K562 (cell line): ENCODE data around the gene HSPA8. TPM values are rescaled to one million over a fixed set of nuclear protein-coding genes. Genes with fewer than 3 reads are reported as not detected.

Experiments
- ATAC-seq: fragments of 200-7000 bp; cut with Tn5 transposase; 3 replicates; pipeline ENCODE4 v1.9.1; 2020; ENCODE audit warnings: moderate library complexity
- BruUV-seq: library from RNA; stranded (reverse); fragments of 400-500 nt; replicated peaks from 2 replicates; lab custom pipeline; 2021; lab: Mats Ljungman, UMichigan
- CTCF ChIA-PET: fragments of 300-600 bp; formaldehyde crosslinking; extraction: SDS; loops from one replicate; lab custom pipeline; 2021; ENCODE audit warnings: low intra/inter-chr PET ratio; lab: Yijun Ruan, JAX
- POLR2A ChIA-PET: fragments of 300-600, 350-650 bp; sonication (Branson Sonifier 250); formaldehyde crosslinking; extraction: SDS; loops from one replicate; lab custom pipeline; 2021; ENCODE audit warnings: antibody characterized with exemption, inconsistent platforms; lab: Yijun Ruan, JAX
- DNase-seq, 4 experiments: peaks; one replicate each; pipeline versions ENCODE4 v3.0.0 to v3.0.0-alpha.2; 2011 to 2018; ENCODE audit warnings: low spot score in 3 of 4, mixed read lengths in 3 of 4; ENCODE audit errors: extremely low read depth in 1 of 4
- FAIRE-seq: peaks from 2 replicates; lab custom pipeline; 2011; peaks lifted over from hg19 to GRCh38; lab: Jason Lieb, UNC
- H2AFZ ChIP-seq: 2 replicates; pipeline ENCODE4 v1.6.0; 2011; ENCODE audit warnings: low read depth, low read length, control low read depth, inconsistent platforms
- H3K27ac ChIP-seq: fragments of 200-600 bp; 3 replicates; pipeline ENCODE4 v1.8.0; 2011; ENCODE audit warnings: low read depth, mild to moderate bottlenecking, control low read depth, inconsistent platforms, low read length, moderate library complexity, mixed read lengths; ENCODE audit errors: extremely low read depth
- H3K27me3 ChIP-seq, 2 experiments: fragments of 300-600 bp in 1 of 2; 2 replicates in 1 of 2; 3 replicates in 1 of 2; pipeline versions ENCODE4 v1.6.0 to v1.8.0; 2011; ENCODE audit warnings: inconsistent platforms in 2 of 2, low read length in 2 of 2, mild to moderate bottlenecking in 1 of 2, mixed read lengths in 1 of 2, moderate library complexity in 1 of 2; ENCODE audit not compliant: control insufficient read depth in 2 of 2, insufficient read depth in 2 of 2
- H3K36me3 ChIP-seq: fragments of 300-600 bp; 3 replicates; pipeline ENCODE4 v1.8.0; 2011; ENCODE audit warnings: mild to moderate bottlenecking, low read length, inconsistent platforms; ENCODE audit not compliant: control insufficient read depth, insufficient read depth
- H3K4me1 ChIP-seq, 2 experiments: fragments of 200-600 bp in 1 of 2; replicated peaks in 1 of 2; 2 replicates in 1 of 2; 3 replicates in 1 of 2; pipeline versions ENCODE4 v1.5.1 to v1.8.0; 2011; ENCODE audit warnings: inconsistent platforms in 2 of 2, low read length in 2 of 2, mild to moderate bottlenecking in 1 of 2, mixed read lengths in 1 of 2, moderate library complexity in 1 of 2; ENCODE audit not compliant: control insufficient read depth in 2 of 2, insufficient read depth in 2 of 2
- H3K4me2 ChIP-seq: 2 replicates; pipeline ENCODE4 v1.6.1; 2011; ENCODE audit warnings: low read length, control low read depth, inconsistent platforms, mixed read lengths; ENCODE audit not compliant: insufficient read depth
- H3K4me3 ChIP-seq: fragments of 200-600 bp; sonication (generic), shearing (Covaris generic); 2 replicates; pipeline ENCODE4 v1.5.1; 2016; ENCODE audit warnings: control low read depth, inconsistent platforms
- H3K79me2 ChIP-seq: fragments of 200-600 bp; 3 replicates; pipeline ENCODE4 v1.8.0; 2011; ENCODE audit warnings: low read length, inconsistent platforms; ENCODE audit not compliant: control insufficient read depth, insufficient read depth
- H3K9ac ChIP-seq, 2 experiments: 2 replicates each; pipeline versions ENCODE4 v1.6.0 to v1.6.1; 2011; ENCODE audit warnings: low read depth in 2 of 2, low read length in 2 of 2, control low read depth in 1 of 2, inconsistent platforms in 1 of 2, mild to moderate bottlenecking in 1 of 2, mixed read lengths in 1 of 2; ENCODE audit not compliant: insufficient read depth in 1 of 2
- H3K9me1 ChIP-seq: one replicate; pipeline ENCODE4 v1.6.0; 2011; ENCODE audit warnings: inconsistent platforms, mild to moderate bottlenecking, low read length, moderate library complexity; ENCODE audit not compliant: control insufficient read depth, insufficient read depth
- H3K9me3 ChIP-seq: replicated peaks from 2 replicates; pipeline ENCODE4 v1.5.1; 2011; ENCODE audit warnings: low read depth, low read length, inconsistent platforms; ENCODE audit not compliant: control insufficient read depth, insufficient read depth
- H4K20me1 ChIP-seq: replicated peaks from 2 replicates; pipeline ENCODE4 v1.6.1; 2011; ENCODE audit warnings: low read length, inconsistent platforms, mixed read lengths; ENCODE audit not compliant: control insufficient read depth, insufficient read depth
- ARID1B ChIP-seq: fragments of 450-650 bp; IDR thresholded peaks from 2 replicates; pipeline ENCODE4 v1.6.1; 2016; ENCODE audit warnings: antibody characterized with exemption, mild to moderate bottlenecking, inconsistent platforms
- ARID2 ChIP-seq: fragments of 450-650 bp; IDR thresholded peaks from 2 replicates; pipeline ENCODE4 v1.6.1; 2017; ENCODE audit warnings: antibody characterized with exemption, mild to moderate bottlenecking
- DPF2 ChIP-seq: fragments of 450-650 bp; IDR thresholded peaks from 2 replicates; pipeline ENCODE4 v1.6.1; 2016
- FOSL1 ChIP-seq: fragments of 200-800 bp; sonication (Bioruptor generic); conservative IDR thresholded peaks from 2 replicates; pipeline ENCODE4 v1.6.1; 2016; ENCODE audit warnings: missing genetic modification characterization, missing compliant biosample characterization
- GATAD2B ChIP-seq: fragments of 450-650 bp; IDR thresholded peaks from 2 replicates; pipeline ENCODE4 v1.6.1; 2017; ENCODE audit warnings: mild to moderate bottlenecking, borderline replicate concordance
- GTF2E2 ChIP-seq: fragments of 200-800 bp; sonication (Bioruptor generic); IDR thresholded peaks from 2 replicates; pipeline ENCODE4 v1.6.1; 2016; ENCODE audit warnings: missing genetic modification characterization, missing compliant biosample characterization
- NCOR1 ChIP-seq: fragments of 450-650 bp; IDR thresholded peaks from 2 replicates; pipeline ENCODE4 v1.6.1; 2016; ENCODE audit warnings: mild to moderate bottlenecking, moderate library complexity
- POLR2G ChIP-seq: fragments of 200-400 bp; formaldehyde crosslinking; IDR thresholded peaks from 2 replicates; pipeline ENCODE4 v1.6.1; 2017; ENCODE audit warnings: low read depth, mild to moderate bottlenecking, antibody characterized with exemption, low read length, moderate library complexity
- POLR2H ChIP-seq: IDR thresholded peaks from 2 replicates; pipeline ENCODE4 v1.6.1; 2016; ENCODE audit warnings: missing genetic modification characterization, low read depth, mild to moderate bottlenecking, control low read depth, missing compliant biosample characterization, moderate library complexity
- SMARCA4 ChIP-seq: fragments of 450-650 bp; IDR thresholded peaks from 2 replicates; pipeline ENCODE4 v1.6.1; 2016
- SMARCC2 ChIP-seq: fragments of 450-650 bp; IDR thresholded peaks from 2 replicates; pipeline ENCODE4 v1.6.1; 2017; ENCODE audit warnings: antibody characterized with exemption, moderate library complexity, mild to moderate bottlenecking, low read depth
- SMARCE1 ChIP-seq: fragments of 450-650 bp; IDR thresholded peaks from 2 replicates; pipeline ENCODE4 v1.7.1; 2016; ENCODE audit warnings: mild to moderate bottlenecking
- TAL1 ChIP-seq: fragments of 450-650 bp; IDR thresholded peaks from 2 replicates; pipeline ENCODE4 v1.6.1; 2016; ENCODE audit warnings: mild to moderate bottlenecking
- TCF7L2 ChIP-seq: fragments of 150-350 bp; IDR thresholded peaks from 2 replicates; pipeline ENCODE4 v1.6.1; 2016; ENCODE audit warnings: low read depth, mild to moderate bottlenecking, low read length, moderate library complexity
- TEAD4 ChIP-seq, 2 experiments: sonication (generic) in 1 of 2; formaldehyde crosslinking in 1 of 2; IDR thresholded peaks; 2 replicates each; pipeline versions ENCODE4 v1.6.1 to v1.8.0; 2012 to 2022; ENCODE audit warnings: borderline replicate concordance in 1 of 2, inconsistent platforms in 1 of 2, low read length in 1 of 2, mild to moderate bottlenecking in 1 of 2, missing genetic modification reagents in 1 of 2
- WGBS: fragments of 100-300 bp; shearing (Covaris generic); methylation state at CpG from one replicate; pipeline ENCODE4 v1.1.6; 2016; ENCODE audit warnings: low coverage, mixed read lengths; ENCODE audit not compliant: insufficient coverage; ENCODE audit errors: missing lambda C conversion rate; 5-methylcytosine and 5-hydroxymethylcytosine counted together
- in situ Hi-C: fragments of 300-500 bp; cut with MboI; formaldehyde crosslinking; loops from 4 replicates; pipeline ENCODE4 v1.15.0; 2018; ENCODE audit warnings: inconsistent platforms, mixed read lengths
- intact Hi-C: fragments of 100-400 bp; cut with micrococcal nuclease; formaldehyde crosslinking; loops from 2 replicates; pipeline ENCODE4 v1.14.2; 2022
- polyA plus RNA-seq, 8 experiments: library from polyadenylated mRNA; depleted of rRNA in 4 of 8; stranded (reverse) in 5 of 8; unstranded in 3 of 8; fragments of >200 nt; fragmentation: Nextera tagmentation in 2 of 8; fragmentation: Illumina TruSeq in 1 of 8; extraction: Ambion mirVana in 2 of 8; extraction: Trizol in 1 of 8; gene quantifications; 2 replicates each; pipeline versions ENCODE4 v1.2.1 to v1.2.3, GENCODE V29; 2011 to 2014; ENCODE audit warnings: inconsistent platforms in 1 of 8, missing spikeins in 1 of 8
- total RNA-seq, 7 experiments: library from RNA; depleted of rRNA in 6 of 7; stranded (reverse); fragments of >200 nt in 6 of 7; fragmentation: Illumina TruSeq in 2 of 7; extraction: Trizol in 2 of 7; gene quantifications; 2 replicates each; pipeline versions ENCODE4 v1.2.1 to v1.2.3, GENCODE V29; 2011 to 2021; ENCODE audit warnings: low replicate concordance in 1 of 7
- TF ChIP-seq, protein P1 (sequence below): fragments of 200-800 bp; sonication (Bioruptor generic); IDR thresholded peaks from 2 replicates; pipeline ENCODE4 v1.6.1; 2017; ENCODE audit warnings: missing genetic modification characterization, missing compliant biosample characterization
- TF ChIP-seq, protein P2 (sequence below): fragments of 250-450 bp; sonication (Bioruptor Pico); IDR thresholded peaks from 2 replicates; pipeline ENCODE4 v1.8.0; 2022; ENCODE audit warnings: moderate library complexity, mild to moderate bottlenecking, inconsistent platforms
- TF ChIP-seq, protein P3 (sequence below): IDR thresholded peaks from 2 replicates; pipeline ENCODE4 v1.6.1; 2012; ENCODE audit warnings: low read depth, low read length, improper control_type of control experiment, borderline replicate concordance

The HSPA8 gene
- total and polyA plus RNA-seq, 9 of the 15 experiments (the other 6 are each of a cell fraction or from before 2014, with no cell fraction given), result 1,250 to 3,966 (median 2,773) TPM

DNA sequence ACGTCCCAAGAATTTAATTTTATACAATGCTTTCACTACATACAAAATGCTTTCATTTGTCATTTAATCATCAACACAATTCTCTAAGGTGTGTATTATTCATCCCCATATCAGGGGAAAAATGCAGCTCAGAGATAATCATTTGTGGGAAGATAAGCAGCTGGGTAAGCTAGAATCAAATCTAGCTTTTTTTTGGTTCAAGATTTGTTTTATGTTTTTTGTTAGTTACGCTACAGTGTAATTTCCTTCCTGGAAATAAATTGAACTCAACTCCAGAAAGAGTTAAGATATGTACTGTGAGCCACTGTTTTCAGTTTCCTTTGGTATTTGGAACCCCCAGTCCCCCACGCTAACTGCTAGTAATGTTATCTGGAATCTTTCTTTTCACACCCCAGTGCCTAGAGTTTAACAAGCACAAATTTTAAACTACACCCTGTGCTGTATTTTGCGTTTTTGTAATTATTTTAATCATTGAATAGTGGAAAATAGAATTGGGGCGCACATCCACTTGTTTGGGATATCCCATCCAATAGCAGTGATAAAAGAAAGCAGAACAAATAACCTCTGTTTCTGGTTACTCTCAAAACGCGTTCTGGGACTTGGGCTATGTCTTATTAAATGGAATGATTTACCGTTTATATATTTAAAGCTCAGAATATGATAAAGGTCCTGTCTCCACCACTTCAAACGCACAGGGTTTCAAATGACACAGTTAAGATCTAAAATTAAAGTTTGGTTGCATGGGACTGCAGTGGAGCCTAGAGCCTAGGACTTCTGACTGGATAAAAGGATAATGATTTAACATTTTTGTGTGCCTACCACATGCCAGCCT lies 2.1 kb upstream of the HSPA8 start:
- POLR2A ChIA-PET, result no interaction called here
- FAIRE-seq, result no peak
- Histone ChIP-seq H3K4me3 (peak overlapping the region; percentile 89), H3K9me3 (no peaks in the 10 kb centered on the region), H3K27me3 (no peaks in the 10 kb centered on the region), H3K9ac (peak overlapping the region in 1 of 2 experiments; percentile 100; a peak in 3 of 4 replicates), H2AFZ (no peak overlapping the region), H3K9me1 (peaks cover under 1% of the 10 kb centered on the region), H3K79me2 (peaks cover 57% of the 10 kb centered on the region), H3K4me1 (peaks cover 3 to 9% of the 10 kb centered on the region in 2 experiments; a peak in 3 of 5 replicates), H3K36me3 (peaks cover 29% of the 10 kb centered on the region), H4K20me1 (peaks cover 25% of the 10 kb centered on the region), H3K27ac (peak overlapping the region; percentile 100), H3K4me2 (peak overlapping the region; percentile 98)
- intact Hi-C loops, result no loop called here
- peak in 1 of 4 experiments; percentile 12 for DNase-seq
- in situ Hi-C loops, result no loop called here
- no TSS peak for BruUV-seq
- WGBS, result 15% methylated on average over 9 of the region's 9 CpGs
- CTCF ChIA-PET, result no interaction called here
- ATAC-seq, result no peak
- TF ChIP-seq TCF7L2 (no peak), ARID1B (peak; percentile 54), DPF2 (peak; percentile 59), ARID2 (no peak), POLR2G (no peak), POLR2H (tag) (no peak), NCOR1 (0 out of 2 replicates have a peak, but pooled peaks have one; percentile 11), FOSL1 (tag) (peak; percentile 65), SMARCC2 (0 out of 2 replicates have a peak, but pooled peaks have one; percentile 54), SMARCE1 (peak; percentile 54), TEAD4 (IDR thresholded peaks at IDR 0.05; ENCODE audit: low read length) (peak; percentile 55; the same call in 1 of the 2 replicates), TEAD4 (CRISPR knock-in tag; IDR thresholded peaks at IDR 0.05; ENCODE audit: borderline replicate concordance) (no peak), GTF2E2 (no peak), TAL1 (peak; percentile 33; the same call in 1 of the 2 replicates), GATAD2B (peak; percentile 14; the same call in 1 of the 2 replicates), SMARCA4 (peak; percentile 59)
- TF ChIP-seq, protein P1, sequence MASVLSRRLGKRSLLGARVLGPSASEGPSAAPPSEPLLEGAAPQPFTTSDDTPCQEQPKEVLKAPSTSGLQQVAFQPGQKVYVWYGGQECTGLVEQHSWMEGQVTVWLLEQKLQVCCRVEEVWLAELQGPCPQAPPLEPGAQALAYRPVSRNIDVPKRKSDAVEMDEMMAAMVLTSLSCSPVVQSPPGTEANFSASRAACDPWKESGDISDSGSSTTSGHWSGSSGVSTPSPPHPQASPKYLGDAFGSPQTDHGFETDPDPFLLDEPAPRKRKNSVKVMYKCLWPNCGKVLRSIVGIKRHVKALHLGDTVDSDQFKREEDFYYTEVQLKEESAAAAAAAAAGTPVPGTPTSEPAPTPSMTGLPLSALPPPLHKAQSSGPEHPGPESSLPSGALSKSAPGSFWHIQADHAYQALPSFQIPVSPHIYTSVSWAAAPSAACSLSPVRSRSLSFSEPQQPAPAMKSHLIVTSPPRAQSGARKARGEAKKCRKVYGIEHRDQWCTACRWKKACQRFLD (CRISPR knock-in tag), result peak; percentile 71; the same call in 1 of the 2 replicates
- TF ChIP-seq, protein P2, sequence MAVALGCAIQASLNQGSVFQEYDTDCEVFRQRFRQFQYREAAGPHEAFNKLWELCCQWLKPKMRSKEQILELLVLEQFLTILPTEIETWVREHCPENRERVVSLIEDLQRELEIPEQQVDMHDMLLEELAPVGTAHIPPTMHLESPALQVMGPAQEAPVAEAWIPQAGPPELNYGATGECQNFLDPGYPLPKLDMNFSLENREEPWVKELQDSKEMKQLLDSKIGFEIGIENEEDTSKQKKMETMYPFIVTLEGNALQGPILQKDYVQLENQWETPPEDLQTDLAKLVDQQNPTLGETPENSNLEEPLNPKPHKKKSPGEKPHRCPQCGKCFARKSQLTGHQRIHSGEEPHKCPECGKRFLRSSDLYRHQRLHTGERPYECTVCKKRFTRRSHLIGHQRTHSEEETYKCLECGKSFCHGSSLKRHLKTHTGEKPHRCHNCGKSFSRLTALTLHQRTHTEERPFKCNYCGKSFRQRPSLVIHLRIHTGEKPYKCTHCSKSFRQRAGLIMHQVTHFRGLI (CRISPR knock-in tag), result peak; percentile 17; the same call in 1 of the 2 replicates
- TF ChIP-seq, protein P3, sequence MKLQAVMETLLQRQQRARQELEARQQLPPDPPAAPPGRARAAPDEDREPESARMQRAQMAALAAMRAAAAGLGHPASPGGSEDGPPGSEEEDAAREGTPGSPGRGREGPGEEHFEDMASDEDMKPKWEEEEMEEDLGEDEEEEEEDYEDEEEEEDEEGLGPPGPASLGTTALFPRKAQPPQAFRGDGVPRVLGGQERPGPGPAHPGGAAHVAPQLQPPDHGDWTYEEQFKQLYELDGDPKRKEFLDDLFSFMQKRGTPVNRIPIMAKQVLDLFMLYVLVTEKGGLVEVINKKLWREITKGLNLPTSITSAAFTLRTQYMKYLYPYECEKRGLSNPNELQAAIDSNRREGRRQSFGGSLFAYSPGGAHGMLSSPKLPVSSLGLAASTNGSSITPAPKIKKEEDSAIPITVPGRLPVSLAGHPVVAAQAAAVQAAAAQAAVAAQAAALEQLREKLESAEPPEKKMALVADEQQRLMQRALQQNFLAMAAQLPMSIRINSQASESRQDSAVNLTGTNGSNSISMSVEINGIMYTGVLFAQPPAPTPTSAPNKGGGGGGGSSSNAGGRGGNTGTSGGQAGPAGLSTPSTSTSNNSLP, result 0 out of 2 replicates have a peak, but pooled peaks have one; percentile 13
